HG03558 (cell line): ENCODE results near the gene DUS1L.

Experiments used
- ATAC-seq: cut with Tn5 transposase; IDR thresholded peaks from one replicate; pipeline ENCODE4 v1.9.1; 2021; ENCODE audit warnings: moderate number of reproducible peaks; ENCODE audit not compliant: unreplicated experiment; ENCODE audit errors: extremely low read depth

Gene DUS1L

GRCh38 chr17:82016061-82016874 is 49.3 kb downstream of the DUS1L start:
- no peak for ATAC-seq

GRCh38 chr17:82015311-82015971 is 50.2 kb downstream of the DUS1L start:
- ATAC-seq = no peak

GRCh38 chr17:82014971-82015310 is 50.7 kb downstream of the DUS1L start:
- ATAC-seq = no peak

- no peak for ATAC-seq
These were observed 51.2 kb downstream of the DUS1L start for GRCh38 chr17:82014432-82014831.

GRCh38 chr17:82013772-82014321 is 51.8 kb downstream of the DUS1L start:
- ATAC-seq = no peak

GRCh38 chr17:82013341-82013740 is 52.3 kb downstream of the DUS1L start:
- no peak for ATAC-seq

- no peak for ATAC-seq
These were observed 52.8 kb downstream of the DUS1L start for GRCh38 chr17:82012640-82013295.

- no peak for ATAC-seq
These were observed 53.4 kb downstream of the DUS1L start for GRCh38 chr17:82012261-82012639.

GRCh38 chr17:82011617-82012187 is 53.9 kb downstream of the DUS1L start:
- no peak for ATAC-seq

GRCh38 chr17:82010575-82011525 is 54.8 kb downstream of the DUS1L start:
- no peak for ATAC-seq

GRCh38 chr17:82009413-82009812 is 56.2 kb downstream of the DUS1L start:
- no peak for ATAC-seq

- no peak for ATAC-seq
These were observed 56.6 kb downstream of the DUS1L start for GRCh38 chr17:82008941-82009405.

GRCh38 chr17:82008258-82008940 is 57.2 kb downstream of the DUS1L start:
- no peak for ATAC-seq
